Measurements from ENCODE around the gene RNF215.

DNA sequence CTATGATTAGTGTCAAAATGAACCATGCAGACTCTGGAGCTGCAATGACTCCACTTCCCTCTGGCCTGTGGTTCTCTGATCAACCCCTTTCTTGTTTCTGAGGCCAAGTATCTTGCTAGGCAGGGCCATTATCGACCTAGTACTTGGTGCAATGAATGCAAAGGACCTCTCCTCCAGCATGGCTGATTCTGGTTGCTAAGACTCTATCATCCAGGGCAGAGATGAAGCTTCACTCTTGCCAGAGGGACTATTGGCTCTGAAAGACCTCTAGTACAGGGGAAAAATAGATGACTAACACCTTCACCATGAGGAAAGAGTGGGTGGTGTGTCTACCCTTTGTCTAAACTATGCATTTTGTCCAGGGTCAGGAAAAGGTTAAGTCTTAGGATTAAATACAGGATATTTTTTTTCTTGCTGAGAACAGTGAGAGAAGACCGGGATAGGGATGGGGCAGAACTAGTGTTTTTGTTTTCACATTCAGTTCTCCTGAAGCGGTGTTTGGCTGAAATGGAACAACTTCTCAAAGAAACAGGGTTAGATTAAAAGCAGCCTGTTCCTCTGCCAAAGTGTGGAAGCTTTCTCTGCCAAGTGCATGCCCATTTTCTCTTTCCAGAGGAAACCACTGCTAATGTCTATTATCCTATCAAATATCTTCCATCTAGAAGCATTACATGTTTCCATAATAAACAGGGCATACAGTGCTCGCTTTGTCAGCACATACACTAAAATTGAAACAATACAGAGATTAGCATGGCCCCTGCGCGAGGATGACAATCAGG lies 33.3 kb upstream of the RNF215 start:
- TF ChIP-seq, protein P1, sequence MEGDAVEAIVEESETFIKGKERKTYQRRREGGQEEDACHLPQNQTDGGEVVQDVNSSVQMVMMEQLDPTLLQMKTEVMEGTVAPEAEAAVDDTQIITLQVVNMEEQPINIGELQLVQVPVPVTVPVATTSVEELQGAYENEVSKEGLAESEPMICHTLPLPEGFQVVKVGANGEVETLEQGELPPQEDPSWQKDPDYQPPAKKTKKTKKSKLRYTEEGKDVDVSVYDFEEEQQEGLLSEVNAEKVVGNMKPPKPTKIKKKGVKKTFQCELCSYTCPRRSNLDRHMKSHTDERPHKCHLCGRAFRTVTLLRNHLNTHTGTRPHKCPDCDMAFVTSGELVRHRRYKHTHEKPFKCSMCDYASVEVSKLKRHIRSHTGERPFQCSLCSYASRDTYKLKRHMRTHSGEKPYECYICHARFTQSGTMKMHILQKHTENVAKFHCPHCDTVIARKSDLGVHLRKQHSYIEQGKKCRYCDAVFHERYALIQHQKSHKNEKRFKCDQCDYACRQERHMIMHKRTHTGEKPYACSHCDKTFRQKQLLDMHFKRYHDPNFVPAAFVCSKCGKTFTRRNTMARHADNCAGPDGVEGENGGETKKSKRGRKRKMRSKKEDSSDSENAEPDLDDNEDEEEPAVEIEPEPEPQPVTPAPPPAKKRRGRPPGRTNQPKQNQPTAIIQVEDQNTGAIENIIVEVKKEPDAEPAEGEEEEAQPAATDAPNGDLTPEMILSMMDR (conservative IDR thresholded peaks at IDR 0.05 in 1 of 2, IDR thresholded peaks at IDR 0.05 in 1 of 2; ENCODE audit: extremely low read depth in 1 of 2, insufficient read depth in 1 of 2, low read depth in 1 of 2, low read length in 2 of 2) = no peak
- TF ChIP-seq EZH2 (IDR thresholded peaks at IDR 0.05; ENCODE audit: borderline replicate concordance, low read length) = no peak

Measured in mammary epithelial cell (primary cell).